GF-D8 (cell line): ENCODE results near the gene SMG1.
A peak's percentile ranks its signal among the peaks of the same experiment; 100 is the strongest.
"Not testable (repeated sequence)": the region's sequence is repeated elsewhere in the genome, so short reads cannot be mapped to it uniquely, and the experiment has no call there.

Experiments used
- DNase-seq: peaks from one replicate; lab custom pipeline; 2025; lab: John Stamatoyannopoulos, UW

The SMG1 gene

DNA sequence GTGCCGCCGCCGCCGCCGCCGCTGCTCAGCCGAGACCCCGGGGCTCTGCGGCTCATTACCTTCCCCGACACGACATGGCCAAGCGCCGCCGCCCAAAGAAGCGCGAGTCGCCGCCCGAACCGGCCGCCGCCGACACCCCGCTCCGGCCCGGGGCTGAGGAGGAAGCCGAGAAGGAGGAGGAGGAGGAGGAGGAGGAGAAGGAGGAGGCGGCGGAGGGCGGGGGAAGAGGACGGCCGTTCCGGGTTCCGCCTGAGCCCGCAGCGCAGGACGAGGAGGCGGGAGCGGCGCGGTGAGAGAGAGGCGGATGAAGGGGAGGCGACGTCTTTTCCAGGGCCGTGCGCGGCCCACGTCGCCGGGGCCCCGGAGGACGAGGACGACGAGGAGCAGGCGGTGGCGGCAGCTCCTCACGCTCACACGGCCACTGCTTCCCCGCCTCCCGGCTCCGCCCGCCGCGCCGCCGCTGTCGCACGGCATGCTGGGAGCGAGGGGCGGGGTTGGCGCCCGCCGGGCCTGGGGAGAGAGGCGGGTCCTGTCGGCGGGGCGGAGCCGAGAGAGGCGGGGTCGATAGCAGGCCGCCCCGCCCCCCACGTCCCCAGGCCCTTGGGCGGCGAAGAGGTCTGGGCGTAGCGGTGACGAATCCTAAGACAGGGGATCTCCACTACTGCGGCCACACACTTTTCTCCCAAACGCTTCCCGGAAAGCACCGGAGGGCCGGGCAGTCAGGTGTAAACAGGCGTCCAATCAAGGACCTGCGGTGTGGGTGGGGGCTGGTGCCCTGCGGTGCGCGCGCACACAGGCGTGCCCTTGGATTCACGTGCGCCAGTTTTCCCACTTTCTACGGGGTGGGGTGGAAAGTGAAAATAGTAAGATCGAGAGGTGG, at the start of gene SMG1:
TSS of gene SMG1 (minus strand) at position 423 of the 880 bp plus-strand sequence. CDS start at position 56, 367 bp downstream.
- DNase-seq, result peak; percentile 77

DNA sequence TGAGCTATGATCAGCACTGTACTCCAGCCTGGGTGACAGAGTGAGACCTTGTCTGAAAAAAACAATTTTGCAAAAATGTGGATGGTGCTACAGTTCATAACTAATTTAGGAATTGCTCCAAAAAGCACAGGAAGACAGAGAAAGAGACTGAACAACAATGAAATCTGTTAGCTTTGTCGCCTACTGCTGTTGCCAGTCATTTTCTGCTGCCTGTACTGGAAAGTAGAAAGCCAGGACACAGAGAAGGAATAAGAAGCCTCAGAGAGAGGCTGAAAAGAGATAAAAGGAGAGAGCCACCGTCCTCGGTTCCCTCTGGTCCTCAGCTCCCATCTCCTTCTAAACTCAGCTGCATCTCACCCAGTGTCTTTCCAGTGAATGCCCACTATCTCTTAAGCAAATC, 48.9 kb upstream of the SMG1 start:
- no peak for DNase-seq

- DNase-seq, result no peak
Observed at GRCh38 chr16:18969855-18970240, 43.6 kb upstream of the SMG1 start.

DNA sequence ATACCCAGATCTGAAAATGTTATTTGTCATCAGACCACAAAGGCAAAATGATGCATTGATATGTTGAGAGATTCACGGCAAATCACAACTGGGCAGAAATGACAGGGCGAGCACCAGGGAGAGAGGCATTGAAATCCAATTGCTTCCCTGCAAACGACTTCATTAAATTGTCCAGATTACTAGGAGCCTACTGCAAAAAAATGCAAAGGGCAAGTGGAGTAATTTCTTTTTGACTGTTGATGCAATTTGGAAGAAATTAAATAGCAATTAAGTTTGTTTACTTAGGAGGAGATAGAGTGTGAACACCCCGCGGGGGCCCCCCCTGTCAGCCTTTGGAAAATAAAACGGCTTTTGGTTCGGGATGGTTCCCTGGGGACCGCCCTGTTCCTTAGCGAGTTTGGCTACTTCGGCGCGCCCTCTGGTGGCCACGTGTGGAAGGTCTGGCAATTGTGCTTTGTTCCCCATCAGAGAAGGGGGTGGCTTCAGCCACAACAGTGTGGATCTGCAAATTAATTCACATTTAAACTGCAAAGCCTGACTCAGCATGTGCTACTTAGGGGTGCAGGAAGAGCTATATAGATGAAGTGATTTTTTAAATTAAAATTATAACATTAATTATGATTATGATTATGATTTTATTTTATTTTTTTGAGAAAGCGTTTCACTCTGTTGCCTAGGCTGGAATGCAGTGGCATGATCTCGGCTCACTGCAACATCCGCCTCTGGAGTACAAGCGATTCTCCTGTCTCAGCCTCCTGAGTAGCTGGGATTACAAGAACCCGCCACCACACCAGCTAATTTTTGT, 43.0 kb upstream of the SMG1 start:
- DNase-seq, result peak; percentile 2

DNA sequence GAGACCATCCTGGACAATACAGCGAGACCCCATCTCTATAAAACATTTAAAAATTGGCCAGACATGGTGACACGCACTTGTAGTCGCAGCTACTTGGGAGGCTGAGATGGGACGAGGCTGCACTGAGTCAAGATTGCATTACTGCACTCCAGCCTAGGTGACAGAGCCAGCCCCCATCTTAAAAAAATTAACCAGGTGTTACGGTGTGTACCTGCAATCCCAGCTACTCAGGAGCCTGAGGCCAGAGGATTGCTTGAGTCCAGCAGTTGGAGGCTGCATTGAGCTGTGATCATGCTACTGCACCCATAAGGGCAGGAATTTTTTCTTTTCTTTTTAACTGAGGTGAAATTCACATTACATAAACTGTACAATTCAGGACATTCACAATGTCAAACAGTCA, 40.6 kb upstream of the SMG1 start:
- DNase-seq, result no peak

GRCh38 chr16:18965555-18965954, 39.3 kb upstream of the SMG1 start:
- DNase-seq, result no peak

DNA sequence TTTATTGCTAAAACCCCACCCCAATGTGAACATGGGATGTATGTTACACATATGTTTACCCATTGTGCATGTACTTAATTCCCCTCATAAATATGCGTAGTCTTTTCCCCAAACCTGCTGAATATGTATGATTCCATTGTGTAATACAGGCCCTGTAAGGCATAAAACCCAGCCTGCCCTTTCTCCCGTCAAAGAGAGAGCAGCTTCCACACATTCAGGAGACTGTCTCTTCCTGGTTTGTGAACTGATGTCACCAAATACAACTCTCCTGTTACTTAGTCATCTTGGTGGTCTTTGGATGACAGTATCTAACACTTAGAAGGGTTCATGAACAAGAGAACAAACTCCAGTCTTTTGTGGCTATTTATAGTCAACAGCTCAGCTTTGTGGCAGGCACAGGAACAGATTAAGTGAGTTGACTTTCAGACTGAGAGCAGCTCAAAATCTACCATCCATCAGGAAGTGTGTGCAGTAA, 32.9 kb upstream of the SMG1 start:
- no peak for DNase-seq

GRCh38 chr16:18958621-18959029, 32.4 kb upstream of the SMG1 start:
- no peak for DNase-seq

GRCh38 chr16:18956658-18957241, 30.5 kb upstream of the SMG1 start:
- not testable (repeated sequence) for DNase-seq

GRCh38 chr16:18955874-18956580, 29.8 kb upstream of the SMG1 start:
- DNase-seq, result not testable (repeated sequence)

DNA sequence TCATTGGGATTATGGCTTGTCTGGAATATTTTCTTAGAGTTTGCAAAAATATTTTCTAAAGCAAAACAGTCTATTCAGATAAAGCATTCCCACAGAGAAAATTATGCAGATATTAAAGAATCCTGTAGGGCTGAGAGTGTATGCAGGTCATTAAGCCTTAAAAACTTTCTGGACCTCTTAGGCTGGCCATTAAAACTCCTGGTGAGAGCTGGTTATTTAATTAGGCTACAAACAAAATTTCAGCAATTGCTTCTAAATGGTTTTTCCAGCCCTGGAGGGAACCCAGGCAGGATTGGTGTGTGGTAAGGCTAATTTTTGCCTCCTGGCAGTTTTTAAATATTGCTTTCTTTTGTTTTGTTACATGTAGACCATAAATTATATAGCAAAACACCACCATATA, 27.3 kb upstream of the SMG1 start:
- DNase-seq, result no peak

DNA sequence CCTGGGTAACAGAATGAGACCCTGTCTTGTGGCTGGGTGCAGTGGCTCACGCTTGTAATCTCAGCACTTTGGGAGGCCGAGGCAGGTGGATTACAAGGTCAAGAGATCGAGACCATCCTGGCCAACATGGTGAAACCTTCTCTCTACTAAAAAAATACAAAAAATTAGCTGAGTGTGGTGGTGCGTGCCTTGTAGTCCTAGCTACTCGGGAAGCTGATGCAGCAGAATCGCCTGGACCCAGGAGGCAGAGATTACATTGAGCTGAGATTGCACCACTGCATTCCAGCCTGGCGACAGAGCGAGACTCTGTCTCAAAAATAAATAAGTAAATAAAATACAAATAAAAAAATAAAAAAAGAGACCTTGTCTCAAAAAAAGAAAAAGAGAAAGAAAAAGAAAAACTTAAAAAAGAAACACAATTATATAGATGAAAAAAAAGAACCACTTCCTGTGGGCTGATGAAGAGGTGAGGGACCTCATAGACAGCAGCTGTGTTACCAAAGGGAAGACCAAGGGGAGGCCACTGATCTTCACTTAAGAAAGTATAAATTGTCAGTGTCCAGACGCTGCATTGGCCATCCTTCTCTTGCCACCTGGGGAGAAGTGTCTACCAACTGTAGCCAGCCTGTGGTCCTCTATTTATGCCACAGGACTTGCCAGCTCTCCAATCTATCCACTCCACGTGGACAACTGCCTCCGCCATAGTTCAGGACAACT, 24.4 kb upstream of the SMG1 start:
- DNase-seq, result no peak

DNA sequence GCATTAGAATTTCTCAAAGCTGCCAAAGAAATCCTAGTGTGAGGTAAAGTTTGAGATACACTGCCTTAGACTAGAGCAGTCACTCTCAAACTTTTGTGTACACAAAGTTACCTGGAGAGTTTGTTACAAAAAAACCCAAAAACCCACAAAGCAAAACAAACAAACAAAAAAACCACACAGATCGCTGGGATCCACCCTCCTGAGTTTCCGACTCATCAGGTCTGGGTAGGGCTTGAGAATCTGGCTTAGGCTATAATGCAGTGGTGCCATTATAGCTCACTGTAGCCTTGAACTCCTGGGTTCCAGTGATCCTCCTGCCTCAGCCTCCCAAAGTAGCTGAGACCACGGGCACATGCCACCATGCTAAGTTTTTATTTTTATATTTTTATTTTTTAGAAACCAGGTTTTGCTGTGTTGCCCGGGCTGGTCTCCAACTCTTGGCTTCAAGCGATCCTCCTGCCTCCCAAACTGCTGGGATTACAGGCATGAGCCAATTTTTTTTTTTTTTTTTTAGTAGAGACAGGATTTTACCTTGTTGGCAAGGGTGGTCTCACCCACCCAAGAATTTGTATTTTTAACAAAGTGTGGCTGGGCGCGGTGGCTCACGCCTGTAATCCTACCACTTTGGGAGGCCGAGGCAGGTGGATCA, 22.3 kb upstream of the SMG1 start:
- DNase-seq, result no peak

DNA sequence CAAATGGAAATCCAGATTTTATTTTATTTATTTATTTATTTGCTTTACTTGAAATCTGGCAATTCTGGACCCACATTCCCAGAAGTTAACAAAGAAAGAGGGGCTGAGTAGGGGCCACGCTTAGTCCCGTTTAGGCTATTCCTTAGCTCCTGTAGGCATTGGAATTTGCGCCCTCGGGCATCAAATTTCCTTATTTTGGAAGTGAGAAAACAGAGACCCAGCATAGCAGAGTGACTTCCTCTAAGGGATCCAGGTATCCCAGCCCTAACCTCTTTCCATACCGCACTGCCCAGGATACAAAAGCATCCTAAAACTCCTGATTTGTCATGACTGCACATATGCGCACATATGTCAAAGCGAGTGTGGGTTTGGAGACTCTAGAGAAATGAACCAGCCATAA, 19.0 kb upstream of the SMG1 start:
- no peak for DNase-seq

- DNase-seq, result no peak
Observed at GRCh38 chr16:18943414-18943813, 17.2 kb upstream of the SMG1 start.

- DNase-seq, result no peak
Observed at GRCh38 chr16:18942061-18942460, 15.9 kb upstream of the SMG1 start.

DNA sequence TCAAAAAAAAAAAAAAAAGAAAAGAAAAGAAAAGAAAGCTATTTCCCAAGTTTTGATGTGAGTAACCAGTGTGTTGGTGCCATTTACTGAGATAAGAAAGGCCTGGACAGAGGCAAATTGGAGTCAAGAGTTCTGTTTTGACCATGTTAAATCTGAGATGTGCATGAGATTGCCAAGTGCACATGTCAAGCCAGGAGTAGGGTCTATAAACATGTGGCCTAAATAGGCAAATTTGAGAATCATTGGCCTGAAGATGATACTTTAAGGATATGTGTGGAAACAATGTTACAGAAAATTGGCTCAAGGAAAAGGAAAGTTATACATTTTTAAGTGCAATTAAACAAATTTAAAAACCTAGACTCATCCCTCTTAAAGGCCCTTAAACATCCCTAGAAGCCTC, 15.3 kb upstream of the SMG1 start:
- no peak for DNase-seq

- no peak for DNase-seq
Observed at GRCh38 chr16:18938986-18939385, 12.8 kb upstream of the SMG1 start.

DNA sequence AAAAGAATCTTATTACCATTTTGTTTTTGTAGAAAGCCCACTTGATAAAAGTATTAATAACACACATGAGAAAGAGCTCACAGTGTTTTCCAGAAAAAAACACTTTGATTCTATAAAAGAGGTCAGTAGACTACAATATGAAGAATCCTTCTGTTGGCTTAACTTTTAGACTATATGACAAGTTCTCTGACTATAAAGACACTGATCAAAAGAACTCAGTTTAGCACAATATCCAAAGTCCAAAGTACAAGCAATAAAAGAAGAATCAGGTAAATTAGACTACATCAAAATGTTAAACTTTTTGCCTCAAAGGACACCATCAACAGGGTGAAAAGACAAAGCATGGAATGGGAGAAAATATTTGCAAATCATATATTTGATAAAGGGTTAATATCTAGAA, 11.2 kb upstream of the SMG1 start:
- DNase-seq, result no peak

DNA sequence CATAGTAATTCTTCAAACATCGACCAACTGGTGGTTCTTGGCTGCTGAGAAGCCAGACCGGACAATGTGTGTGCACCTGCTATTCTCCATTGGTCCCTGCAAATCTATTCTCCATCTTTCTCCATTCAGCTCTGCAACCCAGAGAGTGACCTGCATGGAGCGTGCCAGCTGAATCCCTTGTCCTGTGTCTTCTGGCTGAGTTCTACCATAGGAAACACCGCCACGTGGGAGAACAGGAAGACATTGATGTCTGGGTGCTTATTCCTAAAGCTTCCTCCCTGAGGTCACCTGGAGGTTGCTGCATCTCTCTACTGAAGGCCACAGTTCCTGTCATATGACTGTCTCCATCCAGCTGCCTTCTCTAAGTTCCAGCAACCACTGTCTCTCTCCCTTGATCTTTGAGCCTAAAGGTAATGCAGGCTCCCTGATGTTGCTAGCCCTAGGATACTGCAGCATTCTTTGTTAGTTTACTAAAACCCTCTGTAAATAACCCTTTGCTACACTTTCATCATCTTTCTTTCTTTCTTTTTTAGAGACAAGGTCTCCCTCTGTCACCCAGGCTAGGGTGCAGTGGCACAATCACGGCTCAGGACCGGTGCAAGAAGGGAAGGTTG, 10.6 kb upstream of the SMG1 start:
- no peak for DNase-seq
